BJ (cell line): Measurements from ENCODE around the gene CELF5. TPM values are rescaled to one million over a fixed set of nuclear protein-coding genes. Genes with fewer than 3 reads are reported as not detected.
"Not testable (repeated sequence)": the region's sequence is repeated elsewhere in the genome, so short reads cannot be mapped to it uniquely, and the experiment has no call there.

Experiments used
- CTCF ChIA-PET: fragments of 350-600 bp; formaldehyde crosslinking; extraction: SDS; loops from one replicate; lab custom pipeline; 2021; ENCODE audit warnings: antibody characterized with exemption, inconsistent platforms; lab: Yijun Ruan, JAX
- POLR2A ChIA-PET: fragments of 300-600 bp; sonication (Branson Sonifier 250); formaldehyde crosslinking; extraction: SDS; loops from one replicate; lab custom pipeline; 2021; ENCODE audit warnings: antibody characterized with exemption; lab: Charles Lee
- DNase-seq: peaks from one replicate; pipeline ENCODE4 v3.0.0-alpha.2; 2011; ENCODE audit warnings: low read depth
- H3K27me3 ChIP-seq: 2 replicates; pipeline ENCODE4 v1.6.0; 2011; ENCODE audit warnings: low read length; ENCODE audit not compliant: control insufficient read depth, insufficient read depth
- H3K36me3 ChIP-seq: 2 replicates; pipeline ENCODE4 v1.5.1; 2011; ENCODE audit warnings: low read length; ENCODE audit not compliant: control insufficient read depth, insufficient read depth
- H3K4me3 ChIP-seq: 2 replicates; pipeline ENCODE4 v1.5.1; 2011; ENCODE audit warnings: low read depth, mild to moderate bottlenecking, control low read depth, low read length
- polyA plus RNA-seq: library from polyadenylated mRNA; depleted of rRNA; stranded (reverse); fragments of >200 nt; gene quantifications from 2 replicates; pipeline ENCODE4 v1.2.3, GENCODE V29; 2011
- TF ChIP-seq, protein P1 (sequence below): IDR thresholded peaks from 2 replicates; pipeline ENCODE4 v1.5.1; 2011; ENCODE audit warnings: low read depth, mild to moderate bottlenecking, control low read depth, inconsistent platforms, low read length, moderate library complexity; ENCODE audit not compliant: insufficient read depth

CELF5 gene
- polyA plus RNA-seq, 1 experiment: 0.18 TPM

DNA sequence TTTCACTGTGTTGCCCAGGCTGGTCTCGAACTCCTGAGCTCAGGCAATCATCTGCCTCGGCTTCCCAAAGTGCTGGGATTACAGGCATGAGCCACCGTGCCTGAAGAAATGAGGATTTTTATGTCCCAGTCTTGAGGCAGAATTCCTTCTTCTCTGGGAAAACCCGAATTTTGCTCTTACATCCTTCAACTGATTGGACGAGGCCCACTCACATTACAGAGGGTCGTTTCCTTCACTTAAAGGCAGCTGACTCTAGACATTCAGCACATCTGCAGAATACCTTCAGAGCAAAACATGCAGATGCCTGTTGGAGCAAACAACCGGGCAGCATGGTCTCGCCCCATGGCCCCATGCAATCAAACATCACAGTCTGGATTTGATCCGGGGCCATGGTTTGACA is 105.6 kb downstream of the CELF5 start:
- DNase-seq: no peak
- no peaks in the 10 kb centered on the region for H3K36me3 ChIP-seq
- TF ChIP-seq, protein P1, sequence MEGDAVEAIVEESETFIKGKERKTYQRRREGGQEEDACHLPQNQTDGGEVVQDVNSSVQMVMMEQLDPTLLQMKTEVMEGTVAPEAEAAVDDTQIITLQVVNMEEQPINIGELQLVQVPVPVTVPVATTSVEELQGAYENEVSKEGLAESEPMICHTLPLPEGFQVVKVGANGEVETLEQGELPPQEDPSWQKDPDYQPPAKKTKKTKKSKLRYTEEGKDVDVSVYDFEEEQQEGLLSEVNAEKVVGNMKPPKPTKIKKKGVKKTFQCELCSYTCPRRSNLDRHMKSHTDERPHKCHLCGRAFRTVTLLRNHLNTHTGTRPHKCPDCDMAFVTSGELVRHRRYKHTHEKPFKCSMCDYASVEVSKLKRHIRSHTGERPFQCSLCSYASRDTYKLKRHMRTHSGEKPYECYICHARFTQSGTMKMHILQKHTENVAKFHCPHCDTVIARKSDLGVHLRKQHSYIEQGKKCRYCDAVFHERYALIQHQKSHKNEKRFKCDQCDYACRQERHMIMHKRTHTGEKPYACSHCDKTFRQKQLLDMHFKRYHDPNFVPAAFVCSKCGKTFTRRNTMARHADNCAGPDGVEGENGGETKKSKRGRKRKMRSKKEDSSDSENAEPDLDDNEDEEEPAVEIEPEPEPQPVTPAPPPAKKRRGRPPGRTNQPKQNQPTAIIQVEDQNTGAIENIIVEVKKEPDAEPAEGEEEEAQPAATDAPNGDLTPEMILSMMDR: no peak
- CTCF ChIA-PET: interaction anchor here (1.2 to 2.2 kb wide), 5 partner anchors 99 to 155 kb away, joined by 3 to 17 read pairs (median 6); no protein-coding TSS in a partner anchor
- H3K27me3 ChIP-seq: no peaks in the 10 kb centered on the region
- POLR2A ChIA-PET: no interaction called here
- no peak overlapping the region for H3K4me3 ChIP-seq

DNA sequence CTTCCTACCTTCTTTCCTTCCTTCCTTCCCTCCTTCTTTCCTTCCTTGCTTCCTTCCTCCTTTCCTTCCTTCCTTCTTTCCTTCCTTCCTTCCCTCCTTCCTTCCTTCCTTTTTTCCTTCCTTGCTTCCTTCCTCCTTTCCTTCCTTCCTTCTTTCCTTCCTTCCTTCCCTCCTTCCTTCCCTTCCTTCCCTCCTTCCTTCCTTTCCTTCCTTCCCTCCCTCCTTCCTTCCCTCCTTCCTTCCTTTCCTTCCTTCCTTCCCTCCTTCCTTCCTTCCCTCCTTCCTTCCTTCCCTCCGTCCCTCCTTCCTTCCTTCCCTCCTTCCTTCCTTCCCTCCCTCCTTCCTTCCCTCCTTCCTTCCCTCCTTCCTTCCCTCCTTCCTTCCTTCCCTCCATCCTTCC is 107.8 kb downstream of the CELF5 start:
- H3K36me3 ChIP-seq, H3K27me3 ChIP-seq, DNase-seq, CTCF ChIA-PET, H3K4me3 ChIP-seq, POLR2A ChIA-PET: not testable (repeated sequence)

DNA sequence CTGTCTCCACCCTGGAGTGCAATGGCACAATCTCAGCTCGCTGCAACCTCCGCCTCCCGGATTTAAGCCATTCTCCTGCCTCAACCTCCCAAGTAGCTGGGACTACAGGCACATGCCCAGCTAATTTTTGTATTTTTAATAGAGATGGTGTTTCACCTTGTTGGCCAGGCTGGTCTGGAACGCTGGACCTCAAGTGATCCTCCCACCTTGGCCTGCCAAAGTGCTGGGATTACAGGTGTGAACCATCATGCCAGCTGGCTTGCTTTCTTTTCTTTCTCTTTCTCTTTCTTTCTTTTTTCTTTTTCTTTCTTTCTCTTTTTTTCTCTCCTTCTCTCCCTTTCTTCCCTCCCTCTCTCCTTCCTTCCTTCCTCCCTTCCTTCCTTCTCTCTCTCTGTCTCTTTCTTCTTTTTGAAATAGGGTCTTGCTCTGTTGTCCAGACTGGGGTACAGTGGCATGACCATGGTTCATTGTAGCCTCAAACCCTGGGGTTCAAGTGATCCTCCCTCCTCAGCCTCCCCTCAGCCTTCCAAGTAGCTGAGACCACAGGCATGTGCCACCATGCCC is 108.6 kb downstream of the CELF5 start:
- Histone ChIP-seq H3K27me3 (no peaks in the 10 kb centered on the region), H3K36me3 (no peaks in the 10 kb centered on the region), H3K4me3 (no peak overlapping the region)
- TF ChIP-seq, protein P1: no peak
- POLR2A ChIA-PET: no interaction called here
- CTCF ChIA-PET: interaction anchor here (1.1 to 4.3 kb wide), 3 partner anchors 97 to 152 kb away, joined by 3 to 30 read pairs (median 5); no protein-coding TSS in a partner anchor
- no peak for DNase-seq

DNA sequence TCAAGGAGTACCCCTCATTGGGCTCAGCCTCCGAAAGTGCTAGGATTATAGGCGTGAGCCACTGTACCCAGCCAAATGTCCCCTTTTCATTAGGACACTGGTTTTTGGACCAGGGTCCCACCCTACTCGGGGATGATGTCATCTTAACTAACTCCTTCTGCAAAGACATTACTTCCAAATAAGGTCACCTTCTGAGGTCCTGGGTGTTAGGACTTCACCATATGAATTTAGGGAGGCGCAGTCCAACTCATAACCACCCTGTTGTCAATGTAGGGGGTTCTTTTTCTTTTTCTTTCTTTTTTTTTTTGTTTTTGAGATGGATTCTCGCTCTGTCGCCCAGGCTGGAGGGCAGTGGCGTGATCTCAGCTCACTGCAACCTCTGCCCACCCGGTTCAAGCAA is 109.2 kb downstream of the CELF5 start:
- H3K27me3 ChIP-seq: no peaks in the 10 kb centered on the region
- no peaks in the 10 kb centered on the region for H3K36me3 ChIP-seq
- CTCF ChIA-PET: interaction anchor here (1.1 to 4.3 kb wide), 3 partner anchors 96 to 152 kb away, joined by 3 to 30 read pairs (median 5); no protein-coding TSS in a partner anchor
- TF ChIP-seq, protein P1: no peak
- POLR2A ChIA-PET: interaction anchor here (0.7 kb wide), 1 partner anchor 167 kb away, joined by 19 read pairs; no protein-coding TSS in a partner anchor
- no peak overlapping the region for H3K4me3 ChIP-seq
- DNase-seq: no peak

DNA sequence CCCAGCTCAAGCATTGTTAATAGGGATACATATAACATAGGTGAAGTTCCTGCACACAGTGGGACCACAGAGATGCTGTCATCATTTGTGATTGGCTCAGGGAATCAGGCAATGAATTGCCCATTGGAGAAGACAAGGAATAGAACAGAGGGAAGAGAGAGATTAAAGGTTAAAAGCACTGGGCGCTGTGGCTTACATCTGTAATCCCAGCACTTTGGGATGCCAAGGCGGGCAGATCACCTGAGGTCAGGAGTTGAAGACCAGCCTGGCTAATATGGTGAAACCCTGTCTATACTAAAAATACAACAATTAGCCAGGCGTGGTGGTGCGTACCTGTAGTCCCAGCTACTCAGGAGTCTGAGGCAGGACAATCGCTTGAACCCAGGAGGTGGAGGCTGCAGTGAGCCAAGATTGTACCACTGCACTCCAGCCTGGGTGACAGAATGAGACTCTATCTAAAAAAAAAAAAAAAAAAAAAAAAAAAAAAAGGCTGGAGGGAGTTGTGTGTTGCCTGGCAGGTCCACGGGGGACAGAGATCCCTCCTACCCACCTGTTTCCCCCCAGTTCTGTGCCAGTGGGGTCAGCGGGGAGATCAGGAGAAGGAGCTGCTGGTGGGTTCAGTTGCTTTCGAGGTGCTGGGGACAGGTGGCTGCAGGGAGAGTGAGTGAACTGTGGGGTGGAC is 110.4 kb downstream of the CELF5 start:
- POLR2A ChIA-PET, H3K27me3 ChIP-seq, H3K36me3 ChIP-seq, DNase-seq, H3K4me3 ChIP-seq: not testable (repeated sequence)
- CTCF ChIA-PET: interaction anchor here (0.5 to 4.3 kb wide), 6 partner anchors 8 to 706 kb away, joined by 3 to 30 read pairs (median 6); no protein-coding TSS in a partner anchor
